Liver (tissue), 3 donors: Measurements from ENCODE around the gene GPR65.
A peak's percentile ranks its signal among the peaks of the same experiment; 100 is the strongest.

Experiments used
- CTCF ChIP-seq: fragments of 150-350 bp; IDR thresholded peaks from 2 replicates; pipeline ENCODE4 v1.5.1; 2017; ENCODE audit warnings: improper control_type of control experiment, low read depth, low read length; ENCODE audit not compliant: missing input control
- GABPA ChIP-seq, 2 donors: IDR thresholded peaks in 1 of 2; conservative IDR thresholded peaks in 1 of 2; 2 replicates each; pipeline ENCODE4 v1.6.1; 2016; ENCODE audit warnings: antibody characterized with exemption in 2 of 2, mild to moderate bottlenecking in 1 of 2, moderate library complexity in 1 of 2
- JUND ChIP-seq, 2 donors: IDR thresholded peaks; 2 replicates each; pipeline ENCODE4 v1.6.1; 2016; ENCODE audit warnings: antibody characterized with exemption in 2 of 2
- RAD21 ChIP-seq, 2 donors: IDR thresholded peaks; 2 replicates each; pipeline ENCODE4 v1.6.1; 2016; ENCODE audit warnings: antibody characterized with exemption in 2 of 2, mild to moderate bottlenecking in 2 of 2
- REST ChIP-seq: IDR thresholded peaks from 2 replicates; pipeline ENCODE4 v1.6.1; 2016; ENCODE audit warnings: antibody characterized with exemption, mild to moderate bottlenecking
- SP1 ChIP-seq: IDR thresholded peaks from 2 replicates; pipeline ENCODE4 v1.6.1; 2018; ENCODE audit warnings: antibody characterized with exemption, mild to moderate bottlenecking
- TAF1 ChIP-seq: conservative IDR thresholded peaks from 2 replicates; pipeline ENCODE4 v1.6.1; 2016; ENCODE audit warnings: antibody characterized with exemption, mild to moderate bottlenecking
- TF ChIP-seq, protein P1 (sequence below): IDR thresholded peaks from 2 replicates; pipeline ENCODE4 v1.6.1; 2016; ENCODE audit warnings: antibody characterized with exemption
- donor health status: healthy.
- donor health status: healthy.

DNA sequence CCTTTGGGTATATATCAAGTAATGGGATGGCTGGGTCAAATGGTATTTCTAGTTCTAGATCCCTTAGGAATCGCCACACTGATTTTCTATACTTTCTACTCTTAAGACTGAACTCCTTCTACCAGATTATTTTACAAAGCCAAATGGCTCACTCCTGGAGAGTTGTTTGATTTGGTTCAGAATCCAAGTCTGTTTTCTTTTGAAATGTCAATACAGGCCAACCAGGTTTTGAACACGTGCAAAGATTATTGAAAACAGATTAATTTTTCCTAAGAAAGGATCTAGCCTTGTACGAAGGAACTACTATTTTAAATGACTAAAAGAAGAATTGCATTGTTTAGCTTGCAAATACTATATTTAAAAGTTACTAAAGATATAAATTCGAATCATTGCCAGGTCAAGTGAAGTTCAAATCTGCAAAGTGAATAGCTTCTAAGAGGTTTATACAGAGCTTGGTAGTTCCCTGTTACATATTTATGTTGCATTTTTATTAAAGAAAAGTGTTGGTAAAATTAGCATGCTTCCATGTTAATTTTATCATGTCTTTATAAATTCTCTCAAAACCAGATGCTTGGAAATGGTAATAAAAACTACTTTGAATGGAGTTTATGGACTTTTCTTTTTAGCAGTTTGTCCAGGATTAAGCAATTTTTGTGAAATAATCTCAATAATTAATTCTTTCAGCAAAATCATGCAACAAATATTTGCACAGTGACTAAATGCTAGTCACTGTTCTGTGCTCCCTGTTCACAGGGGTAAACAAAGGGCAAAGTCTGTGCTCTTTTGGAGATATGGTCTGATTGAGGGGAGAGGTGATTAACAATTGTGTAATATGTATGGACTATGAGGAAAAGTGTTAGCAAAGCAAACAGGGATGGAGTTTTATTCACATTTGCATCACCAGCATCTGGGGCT lies 38.9 kb downstream of the GPR65 start:
- TF ChIP-seq CTCF (no peak), SP1 (peak; percentile 98), RAD21 (IDR thresholded peaks at IDR 0.05) (peak in 1 of 2 donors; percentile 33), TAF1 (no peak), JUND (IDR thresholded peaks at IDR 0.05) (peak; percentile 93 to 96), REST (peak; percentile 70), GABPA (IDR thresholded peaks at IDR 0.05 in 1 of 2, conservative IDR thresholded peaks at IDR 0.05 in 1 of 2) (peak in 1 of 2 donors; percentile 33)
- TF ChIP-seq, protein P1, sequence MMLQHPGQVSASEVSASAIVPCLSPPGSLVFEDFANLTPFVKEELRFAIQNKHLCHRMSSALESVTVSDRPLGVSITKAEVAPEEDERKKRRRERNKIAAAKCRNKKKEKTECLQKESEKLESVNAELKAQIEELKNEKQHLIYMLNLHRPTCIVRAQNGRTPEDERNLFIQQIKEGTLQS, result peak; percentile 91
